Measurements from ENCODE around the gene AP4S1.
"Not testable (repeated sequence)": the region's sequence is repeated elsewhere in the genome, so short reads cannot be mapped to it uniquely, and the experiment has no call there.

AP4S1 gene

GRCh38 chr14:31038521-31039166 lies 13.2 kb downstream of the AP4S1 start:
- Histone ChIP-seq H4K20me1 (no peaks in the 10 kb centered on the region), H3K4me3 (no peak overlapping the region), H3K27me3 (no peaks in the 10 kb centered on the region), H3K9ac (no peak overlapping the region), H3K36me3 (no peaks in the 10 kb centered on the region), H3K4me2 (no peak overlapping the region), H3K27ac (no peak overlapping the region), H3K9me3 (no peaks in the 10 kb centered on the region), H3K4me1 (no peaks in the 10 kb centered on the region)
- TF ChIP-seq Cebpa-rat (IDR thresholded peaks at IDR 0.05), result no peak

DNA sequence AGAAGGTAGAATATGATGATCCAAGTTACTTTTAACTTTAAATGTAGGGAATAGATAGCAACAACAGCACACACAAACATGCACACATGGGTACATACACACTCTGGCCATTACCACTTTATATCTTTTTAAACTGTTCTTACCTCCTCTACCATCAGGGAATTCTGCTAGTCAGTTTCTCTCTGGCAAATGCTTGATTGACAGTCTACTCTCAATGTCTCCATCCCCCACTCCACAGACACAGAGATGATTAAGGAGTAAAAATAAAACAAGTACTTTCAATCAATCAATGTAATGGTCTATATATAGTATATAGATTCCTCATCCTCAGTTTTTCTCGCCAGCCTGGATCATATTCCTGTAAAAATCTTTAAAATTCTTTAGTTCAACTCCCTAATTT lies 16.9 kb downstream of the AP4S1 start:
- no peaks in the 10 kb centered on the region for H4K20me1 ChIP-seq
- no peak for TF ChIP-seq Cebpa-rat (IDR thresholded peaks at IDR 0.05)
- no peaks in the 10 kb centered on the region for H3K27me3 ChIP-seq
- no peaks in the 10 kb centered on the region for H3K36me3 ChIP-seq
- no peak overlapping the region for H3K4me3 ChIP-seq
- no peak overlapping the region for H3K4me2 ChIP-seq
- no peaks in the 10 kb centered on the region for H3K9me3 ChIP-seq
- no peak overlapping the region for H3K27ac ChIP-seq
- no peak overlapping the region for H3K9ac ChIP-seq
- no peaks in the 10 kb centered on the region for H3K4me1 ChIP-seq

GRCh38 chr14:31042893-31043292 lies 17.4 kb downstream of the AP4S1 start:
- H3K27ac ChIP-seq, H4K20me1 ChIP-seq, H3K9me3 ChIP-seq, H3K4me2 ChIP-seq, H3K27me3 ChIP-seq, H3K4me3 ChIP-seq, H3K9ac ChIP-seq, H3K36me3 ChIP-seq, H3K4me1 ChIP-seq: not testable (repeated sequence)

- no peaks in the 10 kb centered on the region for H3K36me3 ChIP-seq
- H3K27ac ChIP-seq, result no peak overlapping the region
- no peak overlapping the region for H3K4me2 ChIP-seq
- no peaks in the 10 kb centered on the region for H3K9me3 ChIP-seq
- no peak overlapping the region for H3K9ac ChIP-seq
- no peak for TF ChIP-seq Cebpa-rat (IDR thresholded peaks at IDR 0.05)
- no peaks in the 10 kb centered on the region for H3K27me3 ChIP-seq
- no peak overlapping the region for H3K4me3 ChIP-seq
- no peaks in the 10 kb centered on the region for H3K4me1 ChIP-seq
- no peaks in the 10 kb centered on the region for H4K20me1 ChIP-seq
Measured at GRCh38 chr14:31043379-31043778, 17.9 kb downstream of the AP4S1 start.

DNA sequence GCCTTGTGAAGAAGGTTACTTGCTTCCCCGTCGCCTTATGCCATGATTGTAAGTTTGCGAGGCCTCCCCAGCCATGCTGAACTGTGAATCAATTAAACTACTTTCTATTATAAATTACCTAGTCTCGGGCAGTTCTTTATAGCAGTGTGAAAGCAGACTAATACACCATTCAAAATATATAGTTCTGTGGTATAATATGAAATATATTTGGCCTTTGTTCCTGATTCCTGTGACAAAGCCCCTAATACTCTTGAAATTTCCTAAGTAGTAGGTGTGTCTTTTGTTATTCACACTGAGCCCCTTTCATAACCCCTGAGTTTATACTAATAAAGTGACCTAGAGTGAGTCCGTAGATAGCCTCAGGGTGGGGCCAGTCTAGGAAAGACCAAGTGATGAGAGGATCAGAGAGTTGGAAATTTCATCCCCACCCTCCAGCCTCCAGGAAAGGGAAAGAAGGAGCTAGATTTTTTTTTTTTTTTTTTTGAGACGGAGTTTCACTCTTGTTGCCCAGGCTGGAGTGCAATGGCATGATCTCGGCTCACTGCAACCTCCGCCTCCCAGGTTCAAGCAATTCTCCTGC lies 20.1 kb downstream of the AP4S1 start:
- no peak for TF ChIP-seq Cebpa-rat (IDR thresholded peaks at IDR 0.05)
- Histone ChIP-seq H3K4me2 (no peak overlapping the region), H3K9ac (no peak overlapping the region), H4K20me1 (no peaks in the 10 kb centered on the region), H3K4me1 (no peaks in the 10 kb centered on the region), H3K27ac (no peak overlapping the region), H3K27me3 (no peaks in the 10 kb centered on the region), H3K9me3 (no peaks in the 10 kb centered on the region), H3K36me3 (no peaks in the 10 kb centered on the region), H3K4me3 (no peak overlapping the region)

DNA sequence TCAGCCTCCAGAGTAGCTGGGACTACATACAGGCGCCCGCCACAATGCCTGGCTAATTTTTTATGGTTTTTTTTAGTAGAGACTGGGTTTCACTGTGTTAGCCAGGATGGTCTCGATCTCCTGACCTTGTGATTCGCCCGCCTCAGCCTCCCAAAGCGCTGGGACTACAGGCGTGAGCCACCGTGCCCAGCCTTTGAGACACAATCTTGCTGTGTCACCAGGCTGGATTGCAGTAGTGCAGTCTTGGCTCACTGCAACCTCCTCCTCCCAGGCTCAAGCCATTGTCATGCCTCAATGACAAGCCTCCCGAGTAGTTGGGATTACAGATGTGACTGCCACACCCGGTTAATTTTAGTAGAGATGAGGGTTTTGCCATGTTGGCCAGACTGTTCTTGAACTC lies 22.1 kb downstream of the AP4S1 start:
- H3K27me3 ChIP-seq, result no peaks in the 10 kb centered on the region
- no peaks in the 10 kb centered on the region for H3K36me3 ChIP-seq
- no peak overlapping the region for H3K4me2 ChIP-seq
- H3K9ac ChIP-seq, result no peak overlapping the region
- no peak overlapping the region for H3K27ac ChIP-seq
- H3K9me3 ChIP-seq, result no peaks in the 10 kb centered on the region
- no peaks in the 10 kb centered on the region for H4K20me1 ChIP-seq
- TF ChIP-seq Cebpa-rat (IDR thresholded peaks at IDR 0.05), result no peak
- no peak overlapping the region for H3K4me3 ChIP-seq
- H3K4me1 ChIP-seq, result no peaks in the 10 kb centered on the region

DNA sequence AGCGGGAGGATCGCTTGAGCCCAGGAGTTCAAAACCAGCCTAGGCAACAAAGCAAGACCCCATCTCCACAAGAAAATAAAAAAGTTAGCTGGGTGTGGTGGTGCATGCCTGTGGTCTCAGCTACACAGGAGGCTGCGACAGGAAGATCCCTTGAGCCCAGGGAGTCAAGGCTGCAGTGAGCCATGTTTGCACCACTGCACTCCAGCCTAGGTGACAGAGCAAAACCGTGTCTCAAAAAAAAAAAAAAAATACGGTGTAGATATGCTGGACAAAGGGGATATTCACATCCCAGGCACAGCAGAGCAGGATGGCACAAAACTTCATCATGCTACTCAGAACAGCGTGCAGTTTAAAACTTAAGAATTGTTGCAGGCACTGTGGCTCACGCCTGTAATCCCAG lies 25.6 kb downstream of the AP4S1 start:
- Histone ChIP-seq H3K27me3 (no peaks in the 10 kb centered on the region), H3K27ac (no peak overlapping the region), H4K20me1 (no peaks in the 10 kb centered on the region), H3K9ac (no peak overlapping the region), H3K36me3 (no peaks in the 10 kb centered on the region), H3K4me1 (no peaks in the 10 kb centered on the region), H3K4me2 (no peak overlapping the region), H3K9me3 (no peaks in the 10 kb centered on the region), H3K4me3 (no peak overlapping the region)
- no peak for TF ChIP-seq Cebpa-rat (IDR thresholded peaks at IDR 0.05)

- Histone ChIP-seq H3K9ac (no peak overlapping the region), H4K20me1 (no peaks in the 10 kb centered on the region), H3K27me3 (no peaks in the 10 kb centered on the region), H3K4me2 (no peak overlapping the region), H3K4me1 (no peaks in the 10 kb centered on the region), H3K27ac (no peak overlapping the region), H3K36me3 (no peaks in the 10 kb centered on the region), H3K4me3 (no peak overlapping the region), H3K9me3 (no peaks in the 10 kb centered on the region)
- no peak for TF ChIP-seq Cebpa-rat (IDR thresholded peaks at IDR 0.05)
Measured at GRCh38 chr14:31051511-31051910, 26.1 kb downstream of the AP4S1 start.

- H3K9me3 ChIP-seq, H4K20me1 ChIP-seq, H3K27me3 ChIP-seq, H3K27ac ChIP-seq, H3K4me1 ChIP-seq, H3K36me3 ChIP-seq, H3K4me3 ChIP-seq, H3K9ac ChIP-seq, H3K4me2 ChIP-seq: not testable (repeated sequence)
Measured at GRCh38 chr14:31052905-31053586, 27.6 kb downstream of the AP4S1 start.

- Histone ChIP-seq H3K9me3 (no peaks in the 10 kb centered on the region), H3K36me3 (no peaks in the 10 kb centered on the region), H3K4me2 (no peak overlapping the region), H4K20me1 (no peaks in the 10 kb centered on the region), H3K9ac (no peak overlapping the region), H3K4me1 (no peaks in the 10 kb centered on the region), H3K4me3 (no peak overlapping the region), H3K27me3 (no peaks in the 10 kb centered on the region), H3K27ac (no peak overlapping the region)
- no peak for TF ChIP-seq Cebpa-rat (IDR thresholded peaks at IDR 0.05)
Measured at GRCh38 chr14:31057035-31057434, 31.6 kb downstream of the AP4S1 start.

Data from BLaER1 (cell line).